GM12865 (cell line): ENCODE data around the gene DLX3.
A peak's percentile ranks its signal among the peaks of the same experiment; 100 is the strongest.

ENCODE experiments used
- DNase-seq: peaks from one replicate; pipeline ENCODE4 v3.0.0; 2010; ENCODE audit warnings: low read depth
- H3K4me3 ChIP-seq: 2 replicates; pipeline ENCODE4 v1.5.1; 2011; ENCODE audit warnings: mild to moderate bottlenecking, low read depth, low read length, control low read depth
- CTCF ChIP-seq: IDR thresholded peaks from 2 replicates; pipeline ENCODE4 v1.5.1; 2011; ENCODE audit warnings: low read length, control low read depth, low read depth, inconsistent platforms; ENCODE audit not compliant: insufficient read depth; ENCODE audit errors: missing control alignments

The DLX3 gene

GRCh38 chr17:49972486-49973270, 22.3 kb downstream of the DLX3 start:
- DNase-seq, result no peak
- TF ChIP-seq CTCF, result no peak
- H3K4me3 ChIP-seq, result no peak overlapping the region

DNA sequence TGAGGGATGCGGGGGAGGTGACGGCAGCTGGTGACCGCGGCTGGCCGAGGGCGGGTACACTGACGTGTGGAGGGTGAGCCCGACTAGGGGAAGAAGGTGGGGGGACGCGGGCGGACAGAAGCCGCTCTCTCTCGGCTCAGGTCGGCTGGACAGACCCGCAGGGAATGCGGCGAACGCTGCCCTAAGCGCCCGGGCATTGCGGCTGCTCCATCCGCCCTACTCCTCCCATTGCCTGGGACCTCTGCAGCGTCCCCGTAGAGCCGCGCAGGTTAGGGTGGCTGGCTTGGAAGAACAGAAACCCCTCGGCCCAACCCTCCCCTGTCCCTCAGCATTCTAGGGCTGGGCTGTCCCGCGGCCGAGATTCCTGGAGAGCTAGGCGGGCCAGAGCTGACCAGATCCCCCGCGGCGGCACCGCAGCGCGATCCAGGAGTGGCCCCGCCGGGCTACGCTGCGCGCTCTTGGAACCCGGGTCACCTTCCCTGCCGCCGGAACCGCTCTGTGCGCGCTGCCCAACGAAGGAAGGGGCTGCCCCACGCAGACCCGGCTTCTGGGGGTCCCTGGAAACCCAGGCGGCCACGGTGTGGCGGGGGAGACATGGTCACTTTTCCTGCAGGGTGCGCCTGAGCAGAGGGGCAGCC, 23.1 kb downstream of the DLX3 start:
- TF ChIP-seq CTCF, result no peak
- H3K4me3 ChIP-seq, result no peak overlapping the region
- DNase-seq, result no peak

DNA sequence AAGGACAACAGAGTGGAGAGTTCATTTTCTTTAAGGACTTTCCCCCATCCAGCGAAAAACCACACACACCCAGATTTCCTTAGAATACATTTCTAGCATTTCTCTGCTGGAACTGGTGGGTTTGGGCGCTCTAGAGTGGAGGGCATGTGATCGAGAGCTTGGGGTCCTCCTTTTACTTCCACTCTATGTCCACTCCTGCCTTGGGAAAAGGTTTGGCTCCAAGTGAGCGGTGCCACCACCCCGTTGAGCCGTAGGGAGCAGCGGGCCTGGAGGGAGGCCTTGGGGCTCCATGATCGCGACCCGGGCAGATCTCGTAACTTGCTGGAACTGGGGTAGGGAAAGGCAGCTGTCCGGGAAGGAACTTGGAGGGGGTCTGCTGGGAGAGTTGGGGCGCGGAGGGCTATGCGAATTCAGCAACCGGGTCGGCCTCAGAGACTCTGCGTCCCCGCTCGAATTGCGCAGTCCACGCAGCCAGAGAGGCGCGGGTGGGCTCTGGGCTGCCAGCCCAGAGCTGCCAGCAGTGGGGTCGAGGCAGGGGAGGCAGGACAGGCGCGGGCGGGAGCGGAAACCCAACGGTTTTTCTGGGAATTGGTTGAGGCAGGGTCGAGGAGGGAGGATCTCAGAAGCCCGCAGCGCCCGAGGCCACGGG, 23.7 kb downstream of the DLX3 start:
- no peak for TF ChIP-seq CTCF
- no peak for DNase-seq
- no peak overlapping the region for H3K4me3 ChIP-seq

- no peak for DNase-seq
- no peak overlapping the region for H3K4me3 ChIP-seq
- no peak for TF ChIP-seq CTCF
Observed at GRCh38 chr17:49970498-49970897, 24.5 kb downstream of the DLX3 start.

- H3K4me3 ChIP-seq, result no peak overlapping the region
- no peak for TF ChIP-seq CTCF
- DNase-seq, result no peak
Observed at GRCh38 chr17:49969795-49970389, 25.1 kb downstream of the DLX3 start.

GRCh38 chr17:49969134-49969759, 25.8 kb downstream of the DLX3 start, which contains the start of gene DLX4:
Gene DLX4, plus strand, starts transcription at chr17:49969190. Its CDS starts 279 bp downstream, at chr17:49969469.
- no peak for DNase-seq
- peak within 1 kb of the TSS; percentile 54 for H3K4me3 ChIP-seq
- TF ChIP-seq CTCF, result no peak
